Hepatocyte (in vitro differentiated cells): ENCODE measurements around the gene CYTH4.

Source experiments
- EZH2phosphoT487 ChIP-seq: fragments of 200-600 bp; sonication (generic); IDR thresholded peaks from one replicate; pipeline ENCODE4 v1.6.1; 2018; ENCODE audit warnings: antibody characterized with exemption, mild to moderate bottlenecking, low read depth, moderate library complexity; ENCODE audit not compliant: unreplicated experiment, severe bottlenecking
- TF ChIP-seq, protein P1 (sequence below): fragments of 200-600 bp; sonication (generic); IDR thresholded peaks from 2 replicates; pipeline ENCODE4 v1.5.1; 2016; ENCODE audit warnings: antibody characterized with exemption, mild to moderate bottlenecking; ENCODE audit not compliant: poor library complexity

- TF ChIP-seq, protein P1, sequence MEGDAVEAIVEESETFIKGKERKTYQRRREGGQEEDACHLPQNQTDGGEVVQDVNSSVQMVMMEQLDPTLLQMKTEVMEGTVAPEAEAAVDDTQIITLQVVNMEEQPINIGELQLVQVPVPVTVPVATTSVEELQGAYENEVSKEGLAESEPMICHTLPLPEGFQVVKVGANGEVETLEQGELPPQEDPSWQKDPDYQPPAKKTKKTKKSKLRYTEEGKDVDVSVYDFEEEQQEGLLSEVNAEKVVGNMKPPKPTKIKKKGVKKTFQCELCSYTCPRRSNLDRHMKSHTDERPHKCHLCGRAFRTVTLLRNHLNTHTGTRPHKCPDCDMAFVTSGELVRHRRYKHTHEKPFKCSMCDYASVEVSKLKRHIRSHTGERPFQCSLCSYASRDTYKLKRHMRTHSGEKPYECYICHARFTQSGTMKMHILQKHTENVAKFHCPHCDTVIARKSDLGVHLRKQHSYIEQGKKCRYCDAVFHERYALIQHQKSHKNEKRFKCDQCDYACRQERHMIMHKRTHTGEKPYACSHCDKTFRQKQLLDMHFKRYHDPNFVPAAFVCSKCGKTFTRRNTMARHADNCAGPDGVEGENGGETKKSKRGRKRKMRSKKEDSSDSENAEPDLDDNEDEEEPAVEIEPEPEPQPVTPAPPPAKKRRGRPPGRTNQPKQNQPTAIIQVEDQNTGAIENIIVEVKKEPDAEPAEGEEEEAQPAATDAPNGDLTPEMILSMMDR: no peak
- TF ChIP-seq EZH2phosphoT487: no peak
Observed at GRCh38 chr22:37256075-37256726, 26.1 kb upstream of the CYTH4 start.
